ENCODE results near the gene CARD19.
A peak's percentile ranks its signal among the peaks of the same experiment; 100 is the strongest.

The CARD19 gene

GRCh38 chr9:93149361-93149760, 53.3 kb downstream of the CARD19 start:
- DNase-seq (ENCODE audit: low read depth in 2 of 3, low spot score in 1 of 3) = no peak

- DNase-seq (ENCODE audit: low read depth in 2 of 3, low spot score in 1 of 3) = no peak
Measured at GRCh38 chr9:93151097-93151784, 55.2 kb downstream of the CARD19 start.

- DNase-seq (ENCODE audit: low read depth in 2 of 3, low spot score in 1 of 3) = peak in 1 of 3 donors; percentile 43
Measured at GRCh38 chr9:93154293-93154903, 58.4 kb downstream of the CARD19 start.

- no peak for DNase-seq (ENCODE audit: low read depth in 2 of 3, low spot score in 1 of 3)
Measured at GRCh38 chr9:93155716-93156474, 59.9 kb downstream of the CARD19 start.

GRCh38 chr9:93156475-93157008, 60.5 kb downstream of the CARD19 start:
- DNase-seq (ENCODE audit: low read depth in 2 of 3, low spot score in 1 of 3) = peak; percentile 45 to 53 (median 46)

- DNase-seq (ENCODE audit: low read depth in 2 of 3, low spot score in 1 of 3) = peak; percentile 62 to 72 (median 71)
Measured at GRCh38 chr9:93159601-93160471, 63.8 kb downstream of the CARD19 start.

GRCh38 chr9:93161786-93162562, 66.0 kb downstream of the CARD19 start:
- DNase-seq (ENCODE audit: low read depth in 2 of 3, low spot score in 1 of 3) = no peak

Data from stimulated activated CD4-positive, alpha-beta T cell treated with anti-CD3 and anti-CD28 coated beads, Interleukin-12 subunit alpha, Interleukin-12 subunit beta, amount 100 ng/mL, for 48 hours (primary cell).